HG03097 (cell line): Measurements from ENCODE around the gene HDGFL2.
A peak's percentile ranks its signal among the peaks of the same experiment; 100 is the strongest.

ENCODE experiments used
- ATAC-seq: cut with Tn5 transposase; IDR thresholded peaks from one replicate; pipeline ENCODE4 v1.9.1; 2021; ENCODE audit not compliant: unreplicated experiment, low FRiP score

HDGFL2 gene

GRCh38 chr19:4472174-4472974, at the start of gene HDGFL2:
Gene HDGFL2 (plus strand): TSS chr19:4472297. CDS start chr19:4472351, 54 bp downstream.
- ATAC-seq = peak; percentile 9

GRCh38 chr19:4423416-4424126, 48.5 kb upstream of the HDGFL2 start:
- no peak for ATAC-seq

DNA sequence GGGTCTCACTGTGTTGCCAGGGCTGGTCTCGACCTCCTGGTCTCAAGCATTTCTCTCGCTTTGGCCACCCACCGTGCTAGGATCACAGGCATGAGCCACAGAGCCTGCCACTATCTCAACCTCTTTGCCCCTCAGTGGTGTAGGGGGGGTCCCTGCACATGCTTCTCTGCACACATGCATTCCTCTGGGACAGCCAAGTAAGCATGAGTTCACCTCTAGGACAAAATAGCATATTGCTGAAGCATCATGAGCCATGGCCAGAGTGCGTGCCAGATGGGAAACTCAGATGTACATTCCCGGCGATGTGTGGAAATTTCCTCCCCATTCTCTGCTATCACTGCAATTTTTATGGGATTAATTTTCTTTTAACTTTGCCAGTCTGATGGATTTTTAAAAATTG, 46.6 kb upstream of the HDGFL2 start:
- ATAC-seq = no peak

- no peak for ATAC-seq
Measured at GRCh38 chr19:4428326-4428975, 43.6 kb upstream of the HDGFL2 start.

GRCh38 chr19:4429256-4429655, 42.8 kb upstream of the HDGFL2 start:
- ATAC-seq = no peak

GRCh38 chr19:4429771-4430171, 42.3 kb upstream of the HDGFL2 start:
- no peak for ATAC-seq

- ATAC-seq = no peak
Measured at GRCh38 chr19:4430760-4431159, 41.3 kb upstream of the HDGFL2 start.

- no peak for ATAC-seq
Measured at GRCh38 chr19:4431296-4431695, 40.8 kb upstream of the HDGFL2 start.

DNA sequence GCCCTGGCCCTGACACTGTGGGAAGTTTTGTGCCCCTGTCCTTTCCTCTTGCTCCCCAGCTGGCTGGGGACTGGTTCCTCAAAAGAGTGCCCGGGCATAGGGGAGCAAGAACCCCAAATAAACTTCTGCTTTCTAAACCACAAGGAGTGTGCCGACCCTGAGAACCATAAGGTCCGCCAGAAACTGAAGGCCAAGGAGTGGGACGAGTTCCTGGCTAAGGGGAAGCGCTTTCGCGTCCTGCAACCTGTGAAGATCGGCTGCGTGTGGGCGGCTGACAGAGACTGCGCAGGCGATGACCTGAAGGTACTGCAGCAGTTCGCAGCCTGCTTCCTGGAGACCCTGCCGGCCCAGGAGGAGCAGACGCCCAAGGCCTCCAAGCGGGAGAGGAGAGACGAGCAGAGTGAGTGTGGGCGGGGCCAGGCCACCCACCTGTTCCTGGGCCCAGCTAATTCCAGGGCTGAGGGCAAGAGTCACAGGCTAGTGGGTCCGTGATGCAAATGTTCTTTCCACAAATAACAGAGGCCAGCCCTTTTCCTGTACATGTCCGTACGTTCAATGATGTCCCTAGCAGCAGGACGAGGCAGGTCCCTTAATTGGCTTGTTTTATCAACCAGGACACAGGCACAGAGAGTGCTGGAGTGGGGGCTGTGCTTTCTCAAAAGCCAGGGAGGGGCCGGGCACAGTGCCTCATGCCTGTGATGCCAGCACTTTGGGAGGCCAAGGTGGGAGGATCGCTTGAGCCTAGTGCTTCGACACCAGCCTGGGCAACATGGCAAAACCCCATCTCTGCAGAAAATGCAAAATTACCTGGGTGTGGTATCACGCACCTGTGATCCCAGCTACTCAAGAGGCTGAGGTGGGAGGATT, 40.1 kb upstream of the HDGFL2 start:
- ATAC-seq = no peak

GRCh38 chr19:4432918-4433506, 39.1 kb upstream of the HDGFL2 start:
- no peak for ATAC-seq

DNA sequence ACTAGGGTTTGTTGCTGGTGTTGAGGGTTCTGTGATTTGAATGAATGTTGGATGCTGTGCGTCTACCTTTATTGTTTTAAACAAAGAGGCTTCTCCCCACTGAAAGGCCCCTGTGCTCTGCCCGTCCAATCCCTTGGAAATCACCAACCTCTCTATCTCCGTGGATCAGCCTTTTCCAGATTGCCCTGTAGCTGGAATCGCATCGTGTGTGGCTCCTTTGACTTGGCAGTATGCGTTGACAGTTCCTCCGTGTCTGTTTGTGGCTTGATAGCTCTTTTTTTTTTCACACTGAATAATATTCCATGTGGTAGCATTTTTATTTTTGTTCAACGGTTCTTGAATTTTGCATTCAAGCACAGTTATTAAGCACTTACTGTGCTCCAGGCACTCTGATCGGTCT, 37.7 kb upstream of the HDGFL2 start:
- ATAC-seq = no peak

- no peak for ATAC-seq
Measured at GRCh38 chr19:4436231-4436630, 35.9 kb upstream of the HDGFL2 start.

DNA sequence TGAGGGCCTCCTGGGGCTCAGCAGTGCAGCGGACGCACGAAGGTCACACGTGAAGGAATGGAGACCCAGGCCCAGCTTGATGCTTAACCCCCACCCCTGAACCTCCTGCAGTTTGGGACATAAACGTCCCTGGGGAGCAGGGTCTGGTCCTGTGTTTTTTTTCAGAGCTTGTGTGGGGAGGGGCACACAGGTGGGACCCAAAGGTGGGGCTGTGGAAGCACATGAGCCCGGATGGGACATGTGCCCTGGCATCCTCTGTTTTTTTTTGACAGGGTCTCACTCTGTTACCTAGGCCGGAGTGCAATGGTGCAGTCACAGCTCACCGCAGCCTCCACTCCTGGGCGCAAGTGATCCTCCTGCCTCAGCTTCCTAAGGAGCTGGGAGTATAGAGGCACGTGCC, 35.0 kb upstream of the HDGFL2 start:
- no peak for ATAC-seq

GRCh38 chr19:4439243-4439642, 32.9 kb upstream of the HDGFL2 start:
- no peak for ATAC-seq

DNA sequence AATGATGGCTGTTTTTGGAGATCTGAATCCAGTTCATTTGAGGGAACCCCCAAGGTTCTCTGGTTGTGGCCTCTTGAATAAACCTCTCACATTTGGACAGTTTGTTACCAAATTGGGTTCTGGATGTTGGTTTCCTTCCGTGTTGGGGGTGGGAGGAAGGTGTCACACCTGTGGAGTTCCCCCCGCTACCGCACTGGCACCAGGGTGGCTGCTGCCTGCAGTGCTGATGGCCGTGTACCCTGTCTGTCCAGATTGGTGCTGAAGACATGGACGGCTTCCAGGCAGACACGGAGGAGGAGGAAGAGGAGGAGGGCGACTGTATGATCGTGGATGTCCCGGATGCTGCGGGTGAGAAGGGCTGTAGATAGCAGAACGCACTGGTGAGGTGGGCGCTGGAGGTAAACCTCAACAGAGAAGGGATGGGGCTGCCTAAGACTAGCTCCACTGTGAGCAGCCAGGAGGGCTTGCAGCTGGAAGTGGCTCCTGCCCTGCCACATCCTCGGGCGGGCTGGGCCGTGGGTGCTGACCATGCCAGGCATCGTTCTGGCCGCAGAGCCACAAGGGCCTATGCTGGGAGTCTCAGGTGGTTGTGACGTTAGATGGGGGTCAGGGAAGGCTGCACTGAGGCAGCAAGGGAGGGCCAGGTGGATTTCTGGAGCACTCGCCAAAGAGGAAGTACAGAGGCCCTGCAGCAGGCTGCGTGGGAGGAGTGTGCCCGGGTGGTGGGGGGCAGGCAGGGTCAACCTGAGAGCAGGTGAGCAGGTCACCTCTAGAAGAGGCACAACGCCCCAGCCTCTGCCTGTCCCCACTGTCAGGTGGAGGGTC, 29.9 kb upstream of the HDGFL2 start:
- ATAC-seq = no peak

DNA sequence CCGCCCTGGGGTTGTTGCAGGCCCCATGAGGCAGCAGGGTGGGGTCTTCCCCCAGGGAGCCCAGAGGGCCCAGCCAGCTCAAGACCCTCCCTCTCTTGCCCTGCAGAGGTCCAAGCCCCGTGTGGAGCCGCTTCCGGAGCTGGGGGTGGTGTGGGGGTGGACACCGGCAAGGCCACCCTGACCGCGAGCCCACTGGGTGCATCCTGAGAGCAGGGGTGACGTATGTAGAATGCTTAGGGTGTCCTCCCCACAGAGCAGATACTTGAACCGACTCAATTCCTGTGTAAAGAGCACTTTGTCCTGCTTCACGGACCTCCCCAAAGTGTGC, 29.3 kb upstream of the HDGFL2 start:
- ATAC-seq = no peak

DNA sequence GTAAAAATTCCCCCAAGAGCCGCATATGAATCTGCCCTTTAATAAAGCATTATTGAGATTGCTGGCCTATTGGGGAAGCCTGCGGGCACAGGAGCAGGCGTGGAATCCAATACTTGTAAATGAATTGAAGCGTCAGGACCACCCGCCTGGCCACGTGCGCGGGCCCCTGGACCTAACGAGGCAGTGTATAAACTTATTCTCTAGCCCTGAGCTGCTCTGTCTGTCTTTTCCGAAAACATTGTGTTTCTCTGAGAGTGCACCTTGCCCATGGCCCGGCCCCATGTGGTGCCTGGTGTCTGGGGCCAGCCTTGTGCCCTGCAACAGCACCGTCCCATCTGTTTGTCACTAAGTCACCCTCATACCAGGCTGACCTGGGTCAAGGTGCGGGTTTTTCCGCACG, 28.9 kb upstream of the HDGFL2 start:
- no peak for ATAC-seq

- ATAC-seq = no peak
Measured at GRCh38 chr19:4443966-4444764, 27.9 kb upstream of the HDGFL2 start.
